ENCODE measurements around the gene C15orf39. TPM values are rescaled to one million over a fixed set of nuclear protein-coding genes. Genes with fewer than 3 reads are reported as not detected.
"Not testable (repeated sequence)": the region's sequence is repeated elsewhere in the genome, so short reads cannot be mapped to it uniquely, and the experiment has no call there.

The C15orf39 gene
- total RNA-seq, 1 experiment from 2014 or later: 41.3 TPM

DNA sequence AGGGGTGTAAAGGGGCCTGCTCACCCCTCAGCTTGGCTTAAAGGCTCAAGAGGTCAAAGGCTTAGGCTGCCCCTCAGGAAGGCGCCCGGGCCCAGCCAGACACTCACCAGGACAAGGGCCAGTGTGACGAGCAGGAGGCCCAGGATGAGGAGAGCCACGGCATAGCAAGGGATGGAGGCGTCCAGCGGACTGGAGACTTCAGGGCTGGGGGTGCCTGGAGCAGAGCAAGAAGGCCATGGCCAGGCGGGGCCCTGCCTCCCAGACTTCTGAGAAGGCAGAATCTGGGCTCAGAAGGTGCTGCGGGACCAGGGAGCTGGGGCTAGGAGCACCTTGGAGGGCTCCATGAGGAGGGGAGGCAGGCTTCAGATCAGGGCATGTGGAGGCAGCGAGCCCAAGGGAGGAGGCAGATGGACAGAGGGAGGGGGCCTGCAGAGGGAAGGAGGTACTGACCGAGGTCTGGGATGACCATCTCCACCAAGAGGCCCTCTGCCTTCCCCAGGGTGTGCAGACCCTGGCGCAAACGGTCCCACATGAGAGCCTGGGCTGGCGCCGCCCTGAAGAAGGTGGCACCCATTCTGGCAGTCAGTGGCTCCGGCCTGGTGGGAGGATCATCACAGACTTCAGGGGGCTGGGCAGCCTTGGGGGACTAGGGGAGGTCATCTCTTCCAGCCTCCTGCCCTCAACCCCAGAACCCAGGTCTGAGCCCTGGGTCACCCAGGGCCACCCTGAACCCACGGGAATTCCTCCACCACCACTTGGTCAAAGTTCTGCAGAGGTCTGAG is 24.5 kb downstream of the C15orf39 start:
- Histone ChIP-seq H2AFZ (no peak overlapping the region), H3K9me3 (ENCODE audit: insufficient read depth, low read depth) (no peaks in the 10 kb centered on the region), H3F3A (ENCODE audit: insufficient read depth, low read depth) (no peaks in the 10 kb centered on the region), H3K79me2 (ENCODE audit: low read depth) (no peaks in the 10 kb centered on the region), H3K4me3 (no peak overlapping the region), H3K27me3 (ENCODE audit: insufficient read depth, low read depth) (peaks cover 37% of the 10 kb centered on the region), H3K4me1 (replicated peaks; ENCODE audit: insufficient read depth) (no peaks in the 10 kb centered on the region), H3K4me2 (no peak overlapping the region), H3K9me2 (ENCODE audit: insufficient read depth) (no peaks in the 10 kb centered on the region), H3K36me3 (ENCODE audit: low read depth) (no peaks in the 10 kb centered on the region), H4K20me1 (ENCODE audit: insufficient read depth) (no peaks in the 10 kb centered on the region), H3K27ac (no peak overlapping the region)
- ChIA-PET POLR2A (ENCODE audit: unreplicated experiment) (no interaction called here), CTCF (no interaction called here)
- intact Hi-C loops (cut with micrococcal nuclease; ENCODE audit: unreplicated experiment): no loop called here
- no peak for DNase-seq
- no TSS peak for BruUV-seq (replicated peaks)
- TF ChIP-seq EZH2 (IDR thresholded peaks at IDR 0.05; ENCODE audit: low read depth): no peak
- TF ChIP-seq, protein P1, sequence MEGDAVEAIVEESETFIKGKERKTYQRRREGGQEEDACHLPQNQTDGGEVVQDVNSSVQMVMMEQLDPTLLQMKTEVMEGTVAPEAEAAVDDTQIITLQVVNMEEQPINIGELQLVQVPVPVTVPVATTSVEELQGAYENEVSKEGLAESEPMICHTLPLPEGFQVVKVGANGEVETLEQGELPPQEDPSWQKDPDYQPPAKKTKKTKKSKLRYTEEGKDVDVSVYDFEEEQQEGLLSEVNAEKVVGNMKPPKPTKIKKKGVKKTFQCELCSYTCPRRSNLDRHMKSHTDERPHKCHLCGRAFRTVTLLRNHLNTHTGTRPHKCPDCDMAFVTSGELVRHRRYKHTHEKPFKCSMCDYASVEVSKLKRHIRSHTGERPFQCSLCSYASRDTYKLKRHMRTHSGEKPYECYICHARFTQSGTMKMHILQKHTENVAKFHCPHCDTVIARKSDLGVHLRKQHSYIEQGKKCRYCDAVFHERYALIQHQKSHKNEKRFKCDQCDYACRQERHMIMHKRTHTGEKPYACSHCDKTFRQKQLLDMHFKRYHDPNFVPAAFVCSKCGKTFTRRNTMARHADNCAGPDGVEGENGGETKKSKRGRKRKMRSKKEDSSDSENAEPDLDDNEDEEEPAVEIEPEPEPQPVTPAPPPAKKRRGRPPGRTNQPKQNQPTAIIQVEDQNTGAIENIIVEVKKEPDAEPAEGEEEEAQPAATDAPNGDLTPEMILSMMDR (conservative IDR thresholded peaks at IDR 0.05): no peak

DNA sequence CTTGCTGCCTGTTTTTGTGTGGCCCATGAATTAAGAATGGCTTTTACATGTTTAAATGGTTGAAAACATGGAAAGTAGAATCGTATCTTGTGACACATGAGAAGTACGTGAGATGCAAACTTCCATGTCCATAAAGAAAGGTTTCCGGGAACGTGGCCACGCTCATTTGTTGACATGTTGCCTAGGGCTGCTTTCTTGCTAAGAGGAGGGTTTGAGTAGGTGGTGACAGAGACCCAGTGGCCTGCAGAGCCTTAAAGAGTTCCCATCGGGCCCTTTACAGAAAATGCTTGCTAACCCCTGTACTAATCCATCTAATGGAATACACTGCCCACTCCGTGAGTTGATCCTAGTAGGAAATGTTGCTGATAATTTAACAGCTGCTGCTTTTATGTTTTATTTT is 25.4 kb downstream of the C15orf39 start:
- CTCF ChIA-PET; H3K4me3 ChIP-seq; BruUV-seq (replicated peaks); H3K79me2 ChIP-seq (ENCODE audit: low read depth); H3K4me2 ChIP-seq; POLR2A ChIA-PET (ENCODE audit: unreplicated experiment); H3K36me3 ChIP-seq (ENCODE audit: low read depth); H2AFZ ChIP-seq; H3K9me2 ChIP-seq (ENCODE audit: insufficient read depth); H4K20me1 ChIP-seq (ENCODE audit: insufficient read depth); DNase-seq; H3K27ac ChIP-seq; H3F3A ChIP-seq (ENCODE audit: insufficient read depth, low read depth); H3K9me3 ChIP-seq (ENCODE audit: insufficient read depth, low read depth); H3K4me1 ChIP-seq (replicated peaks; ENCODE audit: insufficient read depth); intact Hi-C loops (cut with micrococcal nuclease; ENCODE audit: unreplicated experiment): not testable (repeated sequence)
- peaks cover 46% of the 10 kb centered on the region for H3K27me3 ChIP-seq (ENCODE audit: insufficient read depth, low read depth)

DNA sequence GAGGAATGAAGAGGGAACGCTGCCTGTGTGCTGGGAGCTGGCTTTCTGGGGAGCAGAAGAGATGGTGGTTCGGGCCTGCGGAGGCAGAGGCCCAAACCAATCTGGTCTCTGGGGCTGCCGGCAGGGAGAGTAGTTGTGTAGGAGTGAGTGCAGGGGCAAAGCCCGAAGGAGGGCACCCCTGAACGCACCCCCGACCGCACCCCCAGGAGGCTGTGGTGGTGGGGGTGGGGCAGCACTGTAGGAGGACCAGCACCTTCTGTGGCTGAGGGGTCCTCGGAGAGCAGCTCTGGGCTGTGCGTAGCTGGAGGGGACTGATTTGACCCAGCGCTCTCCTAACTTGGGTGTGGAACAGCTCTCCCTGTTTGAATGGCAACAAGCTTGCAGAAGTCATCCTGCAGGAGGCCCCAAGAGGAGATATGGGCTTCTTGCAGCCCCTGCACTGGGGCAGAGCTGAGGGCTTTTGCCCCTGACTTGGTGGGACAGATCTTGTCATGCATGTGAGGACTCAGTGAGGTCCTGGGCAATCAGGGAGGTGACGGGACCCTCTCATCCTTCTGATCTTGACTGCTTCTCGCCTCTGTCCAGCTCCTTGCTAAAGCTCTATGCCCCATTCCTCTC is 26.1 kb downstream of the C15orf39 start:
- CTCF ChIA-PET: no interaction called here

More for the DNA sequence above, 26.1 kb downstream of the C15orf39 start:
- Histone ChIP-seq H3K9me3 (ENCODE audit: insufficient read depth, low read depth) (no peaks in the 10 kb centered on the region), H3K4me2 (no peak overlapping the region), H3K36me3 (ENCODE audit: low read depth) (no peaks in the 10 kb centered on the region), H3K79me2 (ENCODE audit: low read depth) (no peaks in the 10 kb centered on the region), H3K4me3 (no peak overlapping the region), H4K20me1 (ENCODE audit: insufficient read depth) (no peaks in the 10 kb centered on the region), H3K27ac (no peak overlapping the region), H3K9me2 (ENCODE audit: insufficient read depth) (no peaks in the 10 kb centered on the region), H3K27me3 (ENCODE audit: insufficient read depth, low read depth) (peaks cover 52% of the 10 kb centered on the region), H2AFZ (no peak overlapping the region), H3F3A (ENCODE audit: insufficient read depth, low read depth) (no peaks in the 10 kb centered on the region), H3K4me1 (replicated peaks; ENCODE audit: insufficient read depth) (no peaks in the 10 kb centered on the region)
- intact Hi-C loops (cut with micrococcal nuclease; ENCODE audit: unreplicated experiment): no loop called here
- TF ChIP-seq, protein P1 (conservative IDR thresholded peaks at IDR 0.05): no peak
- TF ChIP-seq EZH2 (IDR thresholded peaks at IDR 0.05; ENCODE audit: low read depth): no peak
- POLR2A ChIA-PET (ENCODE audit: unreplicated experiment): no interaction called here
- DNase-seq: no peak
- BruUV-seq (replicated peaks): no TSS peak
